Stimulated activated effector memory CD8-positive, alpha-beta T cell treated with anti-CD3 and anti-CD28 coated beads, Interleukin-12 subunit alpha, Interleukin-12 subunit beta, amount 100 ng/mL, for 72 hours (primary cell): ENCODE measurements around the gene ZFX.
A peak's percentile ranks its signal among the peaks of the same experiment; 100 is the strongest.

Experiments
- ATAC-seq: fragments of 150-1000 bp; cut with Tn5 transposase; 2 replicates; pipeline ENCODE4 v1.10.0; 2021
- DNase-seq, 2 donors: peaks; one replicate each; pipeline ENCODE4 v3.0.0; 2021 to 2022; ENCODE audit warnings: low spot score in 2 of 2
- H3K27ac Mint-ChIP-seq: one replicate; pipeline ENCODE4 v1.8.0; 2022; ENCODE audit warnings: mild to moderate bottlenecking, mixed read lengths
- H3K36me3 Mint-ChIP-seq: one replicate; pipeline ENCODE4 v1.8.0; 2022; ENCODE audit warnings: mild to moderate bottlenecking, mixed read lengths
- H3K4me1 Mint-ChIP-seq: one replicate; pipeline ENCODE4 v1.8.0; 2022; ENCODE audit warnings: mixed read lengths
- H3K4me3 Mint-ChIP-seq: one replicate; pipeline ENCODE4 v1.8.0; 2022; ENCODE audit warnings: mild to moderate bottlenecking, mixed read lengths
- H3K9me3 Mint-ChIP-seq: one replicate; pipeline ENCODE4 v1.8.0; 2022; ENCODE audit warnings: mixed read lengths

The ZFX gene

DNA sequence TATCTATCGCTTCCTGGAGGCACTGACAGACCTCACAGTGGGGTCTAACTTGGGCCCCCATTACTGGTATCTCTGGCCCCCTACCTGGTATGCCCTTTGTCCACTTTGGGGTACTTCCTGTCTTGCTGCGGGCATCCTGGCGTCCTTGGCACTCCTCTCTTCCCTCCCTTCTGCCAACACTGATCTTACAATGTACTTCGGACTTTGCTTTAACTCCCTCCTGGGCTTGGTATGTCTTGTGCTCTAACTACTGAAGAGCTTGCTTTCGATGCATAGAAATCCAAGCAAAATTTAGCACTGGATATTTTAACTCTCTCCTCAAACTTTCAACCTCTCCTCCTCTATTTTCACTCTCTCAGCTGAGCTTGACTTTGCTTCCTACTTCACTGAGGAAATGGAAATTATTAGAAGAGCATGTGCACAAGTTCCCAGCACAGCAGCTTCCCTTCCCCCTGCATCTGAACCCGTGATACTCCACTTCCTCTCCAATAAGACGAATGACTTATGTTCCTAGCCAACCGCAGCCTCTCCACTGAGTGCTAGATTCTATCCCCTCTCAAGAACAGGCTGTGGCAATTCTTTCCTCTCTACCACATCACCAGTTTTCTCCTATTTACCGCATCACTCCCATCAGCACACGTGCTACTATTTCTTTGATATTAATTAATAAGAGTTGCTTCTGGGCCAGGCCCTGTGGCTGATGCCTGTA is 111.5 kb downstream of the ZFX start:
- H3K9me3 Mint-ChIP-seq: no peaks in the 10 kb centered on the region
- H3K4me1 Mint-ChIP-seq: peaks cover 15% of the 10 kb centered on the region
- ATAC-seq: peak; percentile 62
- H3K27ac Mint-ChIP-seq: no peak overlapping the region
- DNase-seq: no peak
- peak overlapping the region; percentile 2 for H3K4me3 Mint-ChIP-seq
- no peaks in the 10 kb centered on the region for H3K36me3 Mint-ChIP-seq

DNA sequence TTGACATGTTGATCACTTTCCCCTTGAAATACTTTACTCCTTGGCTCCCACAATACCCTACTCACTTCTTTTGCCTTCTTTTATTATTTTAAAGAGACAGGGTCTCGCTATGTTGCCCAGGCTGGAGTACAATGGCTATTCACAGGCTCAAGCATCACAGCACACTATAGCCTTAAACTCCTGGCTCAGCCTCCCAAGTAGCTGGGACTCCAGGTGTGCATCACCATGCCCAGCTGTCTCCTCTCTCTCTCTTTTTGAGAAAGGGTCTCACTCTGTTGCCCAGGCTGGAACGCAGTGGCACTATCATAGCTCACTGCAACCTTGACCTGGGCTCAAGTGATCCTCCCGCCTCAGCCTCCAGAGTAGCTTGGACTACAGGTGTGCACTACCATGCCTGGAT is 112.8 kb downstream of the ZFX start:
- Mint-ChIP-seq H3K36me3 (no peaks in the 10 kb centered on the region), H3K4me3 (no peak overlapping the region), H3K27ac (no peak overlapping the region), H3K4me1 (peaks cover 15% of the 10 kb centered on the region), H3K9me3 (no peaks in the 10 kb centered on the region)
- ATAC-seq (no peak), DNase-seq (no peak)

DNA sequence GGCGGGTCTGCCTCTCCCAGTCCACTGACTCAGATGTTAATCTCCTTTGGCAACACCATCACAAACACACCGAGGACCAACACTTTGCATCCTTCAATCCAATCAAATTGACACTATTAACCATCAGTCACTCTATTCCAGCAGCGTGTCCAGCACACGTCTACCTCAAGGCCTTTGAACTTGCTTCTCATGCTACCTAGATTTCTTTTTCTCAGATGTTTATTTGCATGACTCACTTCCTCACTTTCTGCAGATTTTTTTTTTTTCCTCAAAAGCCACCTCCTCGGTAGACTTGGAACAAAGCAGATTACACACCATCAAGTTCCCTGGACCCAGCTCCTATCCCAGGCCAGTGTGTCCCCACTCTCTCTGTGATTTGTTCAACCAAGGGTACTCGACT is 114.9 kb downstream of the ZFX start:
- no peaks in the 10 kb centered on the region for H3K9me3 Mint-ChIP-seq
- DNase-seq (no peak), ATAC-seq (no peak)
- no peaks in the 10 kb centered on the region for H3K36me3 Mint-ChIP-seq
- H3K27ac Mint-ChIP-seq: no peak overlapping the region
- peaks cover 15% of the 10 kb centered on the region for H3K4me1 Mint-ChIP-seq
- H3K4me3 Mint-ChIP-seq: no peak overlapping the region
